ENCODE measurements around the gene PRRC1. TPM values are rescaled to one million over a fixed set of nuclear protein-coding genes. Genes with fewer than 3 reads are reported as not detected.

Gene PRRC1
- polyA plus RNA-seq, 3 donors from 2014 or later = 18.2 to 36.5 (median 36.3) TPM

DNA sequence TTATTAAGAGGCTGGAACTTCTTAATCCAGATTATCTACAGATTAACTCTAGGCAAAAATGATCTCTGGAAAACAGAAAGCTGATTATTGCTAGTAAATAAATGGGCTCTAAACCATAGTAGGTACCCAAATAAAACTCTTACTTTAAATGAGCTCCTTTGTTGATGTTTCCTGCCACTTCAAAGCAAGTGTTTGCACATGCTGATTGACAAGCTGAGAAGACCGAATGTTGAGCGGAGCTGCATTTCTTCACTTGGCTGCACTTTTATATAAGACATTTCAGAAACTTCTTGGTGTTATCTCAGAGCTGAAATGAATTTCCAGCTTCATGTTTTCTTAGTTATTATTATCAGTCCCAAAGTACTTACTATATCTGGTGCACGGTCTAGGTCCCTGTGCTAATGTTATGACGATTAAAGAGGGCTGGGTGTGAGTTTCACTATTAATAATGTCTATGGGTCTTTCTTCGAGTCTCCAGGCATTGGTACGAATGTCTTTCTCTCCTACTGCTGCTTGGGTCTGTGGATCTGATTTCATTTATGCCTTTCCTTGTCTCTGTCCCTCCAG lies 72.8 kb downstream of the PRRC1 start:
- H3K4me1 Mint-ChIP-seq = peaks cover 18 to 22% of the 10 kb centered on the region in 2 donors
- peak overlapping the region in 3 of 5 donors; percentile 24 to 76 (median 24) for H3K4me3 Mint-ChIP-seq
- DNase-seq = no peak
- H3K27ac Mint-ChIP-seq = no peak overlapping the region
- peaks cover 0 to 4% (median 0%) of the 10 kb centered on the region in 3 donors for H3K27me3 Mint-ChIP-seq (ENCODE audit: low read depth in 3 of 3)
- H3K36me3 Mint-ChIP-seq = no peaks in the 10 kb centered on the region
- no peaks in the 10 kb centered on the region for H3K9me3 Mint-ChIP-seq

DNA sequence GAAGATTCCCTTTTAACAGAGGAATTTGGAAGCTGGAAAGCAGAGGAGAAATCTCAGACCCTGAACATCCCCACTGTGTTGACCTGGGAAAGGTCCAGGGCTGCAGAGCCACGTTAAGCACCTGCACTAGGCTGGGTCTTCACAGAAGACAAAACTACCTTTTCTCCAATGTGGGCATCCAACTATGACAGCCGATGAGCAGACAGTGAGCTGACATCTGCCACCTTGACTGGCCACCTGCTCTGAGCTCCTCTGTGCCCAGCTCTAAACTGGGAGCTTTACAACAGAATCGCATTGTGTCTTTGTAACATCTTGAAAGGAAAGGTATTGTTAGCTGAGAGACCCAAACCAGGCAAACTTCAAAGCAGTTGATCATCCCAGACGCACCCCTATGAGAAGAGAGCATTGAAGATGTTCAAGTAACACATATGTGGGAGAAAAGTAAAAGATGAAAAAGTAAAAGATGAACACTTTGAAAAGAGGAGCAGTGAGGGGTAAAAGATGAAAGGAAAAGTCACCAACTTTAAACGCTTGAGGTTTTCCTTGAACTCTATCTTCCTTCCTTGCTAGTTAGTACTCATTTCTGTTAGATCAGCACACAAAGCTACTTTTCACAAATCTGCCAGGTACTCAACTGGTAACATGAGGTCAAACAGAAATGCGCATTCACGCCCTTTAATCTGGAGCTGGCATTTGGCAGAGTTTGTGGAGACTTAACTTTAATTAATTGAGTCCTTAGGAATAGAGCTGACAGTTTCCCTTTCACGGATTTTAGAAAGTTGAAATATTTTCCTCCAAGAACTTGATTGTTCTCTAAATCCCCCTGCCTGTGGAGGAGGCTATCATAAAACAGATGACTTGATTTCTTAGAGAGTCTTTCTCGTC lies 78.3 kb downstream of the PRRC1 start:
- Mint-ChIP-seq H3K4me3 (no peak overlapping the region), H3K36me3 (no peaks in the 10 kb centered on the region), H3K27me3 (ENCODE audit: low read depth in 3 of 3) (no peaks in the 10 kb centered on the region), H3K9me3 (peaks cover 0 to 2% (median 0%) of the 10 kb centered on the region in 6 donors), H3K27ac (no peak overlapping the region), H3K4me1 (peaks cover 0 to under 1% of the 10 kb centered on the region in 2 donors)
- DNase-seq = no peak

DNA sequence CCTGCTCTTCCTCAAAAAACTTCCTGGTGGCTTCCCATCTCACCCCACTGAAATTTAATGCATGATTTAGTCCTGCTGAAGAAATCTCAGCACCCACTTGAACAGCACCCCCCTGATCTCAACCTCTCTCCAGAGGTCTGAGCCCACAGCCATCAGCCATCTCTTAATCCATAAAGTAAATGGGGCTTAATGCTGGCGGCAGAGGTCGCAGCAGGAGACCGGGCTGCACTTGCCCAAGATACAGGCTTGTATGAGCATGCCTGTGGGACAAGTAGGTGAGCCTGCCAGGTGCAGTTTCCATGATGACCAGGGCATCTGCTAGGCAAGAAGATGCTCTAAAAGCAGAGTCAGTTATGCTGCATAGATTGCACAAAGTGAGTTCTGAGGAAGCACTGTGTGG lies 79.1 kb downstream of the PRRC1 start:
- no peaks in the 10 kb centered on the region for H3K27me3 Mint-ChIP-seq (ENCODE audit: low read depth in 3 of 3)
- no peak for DNase-seq
- no peak overlapping the region for H3K4me3 Mint-ChIP-seq
- peaks cover 0 to 2% (median 0%) of the 10 kb centered on the region in 6 donors for H3K9me3 Mint-ChIP-seq
- no peaks in the 10 kb centered on the region for H3K36me3 Mint-ChIP-seq
- no peaks in the 10 kb centered on the region for H3K4me1 Mint-ChIP-seq
- H3K27ac Mint-ChIP-seq = no peak overlapping the region

DNA sequence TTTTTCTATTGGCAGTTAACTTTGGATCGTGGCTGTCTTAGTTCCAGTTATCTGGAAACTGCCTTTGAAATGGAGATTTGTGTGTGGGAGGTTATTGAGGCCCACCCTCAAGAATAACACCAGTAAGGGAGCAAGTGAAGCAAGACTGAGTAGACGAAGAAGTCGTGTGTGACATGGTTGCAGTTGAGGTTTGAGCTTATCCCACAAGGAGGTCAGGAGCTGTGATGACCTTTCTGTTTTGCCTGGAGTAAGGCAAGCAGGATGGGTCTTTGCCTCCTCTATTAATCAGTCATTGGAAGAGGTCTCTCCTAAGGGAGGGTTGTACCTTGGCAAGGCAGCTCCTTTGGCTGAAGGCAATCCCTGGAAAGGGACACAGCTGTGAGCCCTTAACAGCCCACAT lies 81.9 kb downstream of the PRRC1 start:
- H3K36me3 Mint-ChIP-seq = no peaks in the 10 kb centered on the region
- H3K4me1 Mint-ChIP-seq = peaks cover 0 to 5% of the 10 kb centered on the region in 2 donors
- H3K27me3 Mint-ChIP-seq (ENCODE audit: low read depth in 3 of 3) = peaks cover 0 to 2% (median 0%) of the 10 kb centered on the region in 3 donors
- no peak for DNase-seq
- no peak overlapping the region for H3K27ac Mint-ChIP-seq
- H3K4me3 Mint-ChIP-seq = no peak overlapping the region
- peaks cover 0 to 2% (median 0%) of the 10 kb centered on the region in 6 donors for H3K9me3 Mint-ChIP-seq

DNA sequence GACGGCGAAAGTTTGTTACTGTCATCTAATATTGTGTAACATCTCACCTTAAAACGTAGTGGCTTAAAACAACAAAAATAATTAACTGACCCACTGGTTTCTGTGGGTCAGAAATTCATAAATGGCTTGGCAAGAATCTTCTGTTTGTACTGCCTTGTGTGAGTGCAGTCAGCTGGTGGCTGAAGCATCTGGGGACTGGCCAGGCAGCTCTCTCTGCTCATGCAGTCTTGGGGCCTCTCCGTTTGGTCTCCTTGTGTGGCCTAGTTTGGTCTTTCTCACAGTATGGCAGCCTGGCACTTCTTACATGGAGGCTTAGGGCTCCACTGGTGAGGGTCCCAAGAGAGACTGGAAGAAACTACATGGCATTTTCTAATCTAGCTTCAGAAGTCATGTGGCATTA lies 82.4 kb downstream of the PRRC1 start:
- Mint-ChIP-seq H3K4me1 (peaks cover 0 to 5% of the 10 kb centered on the region in 2 donors), H3K36me3 (no peaks in the 10 kb centered on the region), H3K4me3 (no peak overlapping the region), H3K27ac (no peak overlapping the region), H3K9me3 (peaks cover 0 to 2% (median 0%) of the 10 kb centered on the region in 6 donors), H3K27me3 (ENCODE audit: low read depth in 3 of 3) (peaks cover 0 to 2% (median 0%) of the 10 kb centered on the region in 3 donors)
- DNase-seq = no peak

DNA sequence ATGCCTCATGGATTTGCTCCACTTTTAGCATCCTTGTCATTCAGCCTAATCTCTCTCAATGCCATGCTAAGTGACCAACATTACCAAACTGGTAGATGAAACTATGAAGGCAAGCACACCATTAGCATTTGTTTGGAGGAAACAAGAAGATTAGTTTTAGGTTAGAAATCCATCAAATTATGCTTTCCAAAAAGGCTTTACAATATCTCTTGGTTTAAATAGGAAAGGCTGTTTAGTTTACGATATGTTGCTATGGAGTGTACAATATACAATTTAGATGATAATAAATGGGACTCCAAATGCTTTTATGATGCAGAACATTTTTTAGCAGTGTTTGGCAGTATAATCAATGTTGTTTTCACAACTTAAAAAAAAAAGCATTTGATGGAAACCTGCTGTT lies 83.7 kb downstream of the PRRC1 start:
- H3K36me3 Mint-ChIP-seq = no peaks in the 10 kb centered on the region
- peaks cover 0 to 2% (median 0%) of the 10 kb centered on the region in 6 donors for H3K9me3 Mint-ChIP-seq
- DNase-seq = no peak
- no peak overlapping the region for H3K27ac Mint-ChIP-seq
- peaks cover 0 to 2% (median 2%) of the 10 kb centered on the region in 3 donors for H3K27me3 Mint-ChIP-seq (ENCODE audit: low read depth in 3 of 3)
- H3K4me3 Mint-ChIP-seq = no peak overlapping the region
- H3K4me1 Mint-ChIP-seq = peaks cover 0 to 5% of the 10 kb centered on the region in 2 donors

DNA sequence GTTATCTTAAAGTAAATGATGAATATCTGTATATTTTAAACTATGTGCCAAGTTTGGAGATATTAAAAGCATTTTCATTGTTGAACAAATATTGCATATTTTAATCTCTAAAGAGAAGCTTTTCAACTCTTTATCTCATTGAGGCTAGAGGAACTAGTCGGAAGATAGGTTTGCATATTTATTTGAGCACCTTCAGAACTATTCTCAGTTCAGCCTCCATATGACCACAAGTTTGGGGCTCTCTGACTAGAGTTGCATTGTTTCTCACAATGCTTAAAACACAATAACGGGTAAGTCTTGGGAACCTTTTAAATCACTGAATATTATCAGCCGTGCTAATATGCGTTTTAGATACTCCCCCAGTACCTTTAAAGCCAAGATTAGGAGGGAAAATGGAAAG lies 84.2 kb downstream of the PRRC1 start:
- H3K4me1 Mint-ChIP-seq = peaks cover 0 to 5% of the 10 kb centered on the region in 2 donors
- no peak overlapping the region for H3K27ac Mint-ChIP-seq
- peaks cover 0 to 2% (median 2%) of the 10 kb centered on the region in 3 donors for H3K27me3 Mint-ChIP-seq (ENCODE audit: low read depth in 3 of 3)
- H3K9me3 Mint-ChIP-seq = peaks cover 0 to 2% (median 0%) of the 10 kb centered on the region in 6 donors
- no peak for DNase-seq
- H3K4me3 Mint-ChIP-seq = no peak overlapping the region
- H3K36me3 Mint-ChIP-seq = no peaks in the 10 kb centered on the region

DNA sequence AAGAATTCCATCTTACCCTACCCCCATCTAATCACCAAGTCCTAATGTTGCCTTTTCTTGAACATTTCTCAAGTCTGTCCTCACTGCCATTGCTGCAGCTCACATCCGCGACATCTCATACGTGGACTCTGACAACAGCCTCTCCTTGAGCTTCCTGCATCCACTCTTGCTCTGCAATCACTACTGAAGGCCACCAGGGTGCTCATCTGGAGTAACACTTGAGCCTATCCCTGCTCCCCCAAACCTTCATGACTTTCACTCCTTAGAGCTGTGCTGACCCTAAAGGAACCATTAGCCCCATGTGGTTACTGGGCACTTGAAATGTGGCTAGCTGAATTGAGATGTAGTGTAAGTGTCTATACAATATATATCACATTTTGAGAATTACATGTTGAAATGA lies 85.0 kb downstream of the PRRC1 start:
- no peaks in the 10 kb centered on the region for H3K36me3 Mint-ChIP-seq
- H3K27ac Mint-ChIP-seq = no peak overlapping the region
- H3K27me3 Mint-ChIP-seq (ENCODE audit: low read depth in 3 of 3) = peaks cover 0 to 2% (median 2%) of the 10 kb centered on the region in 3 donors
- DNase-seq = no peak
- peaks cover 0 to 2% (median 0%) of the 10 kb centered on the region in 6 donors for H3K9me3 Mint-ChIP-seq
- no peak overlapping the region for H3K4me3 Mint-ChIP-seq
- peaks cover 0 to 5% of the 10 kb centered on the region in 2 donors for H3K4me1 Mint-ChIP-seq

DNA sequence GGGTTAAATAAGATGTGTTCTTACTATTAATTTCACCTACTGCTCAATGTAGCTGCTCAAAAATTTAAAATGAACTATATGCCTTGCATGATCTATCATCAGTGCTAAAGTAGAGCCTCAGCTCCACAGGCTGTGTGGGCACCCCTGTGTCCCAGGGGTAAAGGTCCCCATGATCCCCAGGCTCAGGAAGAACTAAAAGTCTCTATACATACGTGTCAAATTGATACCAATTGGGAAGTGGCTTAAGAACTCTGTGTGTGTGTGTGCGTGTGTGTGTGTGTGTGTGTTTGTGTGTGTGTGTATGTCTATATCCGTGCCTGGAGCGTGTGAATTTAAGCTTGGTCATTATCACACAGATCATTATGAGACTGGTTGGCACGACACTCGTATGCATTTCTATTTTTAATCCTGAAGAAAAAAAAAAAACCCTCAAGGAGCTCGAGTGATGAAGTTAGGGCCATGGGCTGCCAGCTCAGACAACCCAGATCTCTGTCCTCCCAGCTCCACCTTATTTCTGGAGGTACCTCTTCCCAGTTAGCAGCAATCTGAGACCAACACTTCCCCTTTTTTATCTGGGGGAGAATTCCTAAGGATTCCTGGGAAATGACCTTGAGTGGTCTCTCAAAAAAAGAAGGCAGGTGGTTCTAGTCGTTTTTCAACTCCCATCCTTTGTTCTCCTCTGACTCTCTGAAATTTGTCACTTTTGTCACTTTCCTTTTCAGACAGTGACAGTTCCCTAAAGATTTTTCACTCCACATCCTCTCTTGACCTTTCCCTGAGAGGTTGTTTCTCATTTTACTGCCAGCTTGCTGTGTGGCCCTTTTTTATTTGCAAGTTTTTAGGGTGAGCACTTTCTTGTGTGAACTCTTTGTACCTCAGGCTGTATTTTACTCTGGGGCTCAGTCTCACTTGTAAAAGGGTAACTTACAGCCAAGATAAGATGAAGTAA lies 85.7 kb downstream of the PRRC1 start:
- no peak for DNase-seq
- no peaks in the 10 kb centered on the region for H3K36me3 Mint-ChIP-seq
- H3K4me1 Mint-ChIP-seq = peaks cover 0 to 5% of the 10 kb centered on the region in 2 donors
- H3K9me3 Mint-ChIP-seq = peaks cover 0 to 2% (median 0%) of the 10 kb centered on the region in 6 donors
- peaks cover 0 to 2% (median 2%) of the 10 kb centered on the region in 3 donors for H3K27me3 Mint-ChIP-seq (ENCODE audit: low read depth in 3 of 3)
- H3K27ac Mint-ChIP-seq = peak overlapping the region in 1 of 6 donors; percentile 6
- no peak overlapping the region for H3K4me3 Mint-ChIP-seq

Other genes with a start within 250 kb of the PRRC1 start
- gene MEGF10, start 226.8 kb upstream of the PRRC1 start, polyA plus RNA-seq = not detected
- gene CTXN3, start 131.4 kb downstream of the PRRC1 start, polyA plus RNA-seq = not detected
- gene CCDC192, start 185.8 kb downstream of the PRRC1 start, polyA plus RNA-seq = not detected

Data from immature natural killer cell (primary cell).